Measurements from ENCODE around the gene DAO.

DAO gene

DNA sequence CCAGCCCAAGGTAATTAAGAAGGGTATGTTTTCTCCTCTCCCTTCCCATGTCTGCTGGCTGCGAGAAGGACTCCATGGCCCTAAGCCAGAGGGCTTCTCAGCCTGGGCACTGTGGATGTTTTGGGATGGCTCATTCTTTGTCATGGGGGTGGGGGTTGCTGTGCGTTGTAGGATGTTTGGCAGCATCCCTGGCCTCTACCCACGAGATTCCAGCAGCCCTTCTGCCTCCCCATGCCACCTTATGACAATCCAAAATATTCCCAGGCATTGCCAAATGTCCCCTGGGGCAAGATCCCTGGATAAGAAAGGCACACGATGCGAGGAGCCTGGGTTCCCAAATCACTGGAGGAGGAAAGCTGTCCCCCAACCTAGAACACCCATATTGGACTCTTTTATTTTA lies 36.4 kb downstream of the DAO start:
- no peak overlapping the region for H3K4me3 ChIP-seq (ENCODE audit: low read depth, low read length)

DNA sequence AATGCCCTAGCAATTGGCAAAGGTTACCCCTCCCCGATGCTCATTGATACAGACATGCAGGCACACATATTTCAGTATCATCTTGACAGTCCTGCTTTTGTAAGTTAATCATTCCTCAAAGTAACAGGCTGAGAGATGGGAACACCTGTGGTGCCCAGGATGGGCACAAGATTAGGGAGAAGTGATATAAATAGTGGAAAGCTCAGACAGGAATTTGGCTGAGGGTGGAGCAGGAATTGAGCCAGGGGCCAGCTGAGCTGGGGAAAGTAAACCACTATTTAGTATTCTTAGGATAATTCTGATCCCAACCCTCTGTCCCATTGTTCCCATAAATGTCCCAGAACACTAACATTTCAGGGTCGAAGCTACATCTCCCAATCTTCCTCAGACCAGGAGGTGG lies 38.3 kb downstream of the DAO start:
- H3K4me3 ChIP-seq (ENCODE audit: low read depth, low read length) = no peak overlapping the region

DNA sequence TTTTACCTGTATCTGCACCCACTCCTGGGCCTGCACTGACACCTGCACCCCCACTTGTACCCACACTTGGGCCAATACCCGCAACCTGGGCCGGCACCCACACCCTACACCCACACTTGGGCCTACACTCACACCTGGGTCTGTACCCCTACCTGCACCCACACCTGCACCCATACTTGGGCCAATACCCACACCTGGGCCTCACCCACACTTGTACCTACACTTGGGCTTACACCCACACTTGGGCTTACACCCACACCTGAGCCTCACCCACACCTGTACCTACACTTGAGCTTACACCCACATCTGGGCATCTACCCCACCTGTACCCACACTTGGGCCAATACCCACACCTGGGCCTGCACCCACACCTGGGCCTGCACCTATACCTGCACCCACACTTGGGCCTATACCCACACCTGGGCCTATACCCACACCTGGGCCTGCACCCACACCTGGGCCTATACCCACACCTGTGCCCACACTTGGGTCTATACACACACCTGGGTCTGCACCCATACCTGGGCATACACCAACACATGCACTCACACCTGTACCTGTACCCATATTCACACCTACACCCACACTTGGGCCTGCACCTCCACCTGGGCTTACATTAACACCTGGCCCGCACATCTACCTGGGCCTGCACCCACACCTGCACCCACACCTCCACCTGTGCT lies 39.2 kb downstream of the DAO start:
- no peak overlapping the region for H3K4me3 ChIP-seq (ENCODE audit: low read depth, low read length)

DNA sequence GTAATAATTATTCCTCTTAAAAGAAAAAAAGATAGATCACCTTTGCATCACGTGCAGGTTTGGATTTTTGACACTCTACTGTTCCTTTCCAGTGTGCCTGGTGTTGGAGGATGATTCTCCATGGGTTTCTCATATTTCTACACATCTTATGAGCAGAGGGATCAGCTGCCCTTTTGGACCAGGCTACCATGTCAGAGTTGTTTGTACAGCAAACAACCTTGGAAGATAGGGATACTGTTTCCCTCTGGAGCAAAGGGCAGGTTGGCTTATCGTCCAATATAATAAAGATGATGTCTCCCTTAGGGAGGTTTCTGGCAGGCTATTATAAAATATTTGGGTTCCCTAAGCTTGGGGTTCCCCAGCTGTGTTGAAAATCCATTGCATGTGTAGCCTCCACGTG lies 42.1 kb downstream of the DAO start:
- no peak overlapping the region for H3K4me3 ChIP-seq (ENCODE audit: low read depth, low read length)

DNA sequence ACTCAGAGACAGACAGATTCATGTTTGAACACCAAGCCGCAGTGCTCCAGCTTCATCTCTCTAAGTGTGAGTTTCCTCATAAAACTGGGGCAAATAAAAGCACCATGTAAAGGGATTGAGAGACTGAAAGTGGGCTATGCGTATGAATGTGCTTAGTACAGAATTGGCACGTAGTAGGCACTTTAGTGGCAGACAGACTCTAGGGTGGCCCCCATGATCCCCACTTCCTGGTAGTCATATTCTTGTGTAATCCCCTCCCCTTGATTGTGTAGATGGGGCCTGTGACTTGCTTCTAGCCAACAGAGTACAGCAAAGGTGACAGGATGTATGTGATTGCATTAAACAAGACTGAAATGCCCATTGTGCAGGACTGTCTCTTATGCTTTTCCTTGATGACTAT lies 43.0 kb downstream of the DAO start:
- H3K4me3 ChIP-seq (ENCODE audit: low read depth, low read length) = no peak overlapping the region

DNA sequence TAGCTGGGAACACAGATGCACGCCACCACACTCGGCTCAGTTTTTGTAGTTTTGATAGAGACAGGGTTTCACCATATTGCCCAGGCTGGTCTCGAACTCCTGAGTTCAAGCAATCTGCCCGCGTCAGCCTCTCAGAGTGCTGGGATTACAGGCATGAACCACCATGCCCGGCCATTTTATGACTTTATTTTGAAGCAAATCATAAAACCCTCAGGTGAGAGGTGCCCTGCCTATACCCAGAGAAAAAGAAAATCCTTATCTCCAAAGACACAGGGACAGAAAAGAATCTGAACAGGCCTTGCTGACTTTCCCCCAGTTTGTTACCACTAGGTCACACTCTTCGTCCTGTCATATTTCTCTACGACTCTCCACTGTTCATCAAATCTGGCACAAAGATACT lies 48.8 kb downstream of the DAO start:
- H3K4me3 ChIP-seq (ENCODE audit: low read depth, low read length) = no peak overlapping the region

GRCh38 chr12:108930155-108930554 lies 50.3 kb downstream of the DAO start:
- no peak overlapping the region for H3K4me3 ChIP-seq (ENCODE audit: low read depth, low read length)

DNA sequence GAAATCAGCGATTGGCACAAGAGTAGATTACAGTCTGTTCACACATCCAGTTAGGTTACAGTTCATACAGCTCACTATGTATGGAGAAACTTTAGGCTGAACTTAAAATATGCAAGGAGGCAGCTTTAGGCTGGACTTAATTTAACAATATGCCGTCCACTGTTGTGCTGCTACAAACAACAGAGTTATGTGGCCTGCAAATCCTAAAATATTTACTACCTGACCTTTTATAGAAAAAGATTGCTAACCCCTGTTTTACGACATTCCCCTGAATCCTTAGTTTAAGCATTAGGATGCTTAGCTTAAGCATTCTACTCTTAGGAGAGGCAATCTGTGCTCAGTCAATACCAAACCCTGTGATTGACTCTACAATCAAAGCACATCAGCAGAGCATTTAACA lies 50.9 kb downstream of the DAO start:
- H3K4me3 ChIP-seq (ENCODE audit: low read depth, low read length) = no peak overlapping the region

DNA sequence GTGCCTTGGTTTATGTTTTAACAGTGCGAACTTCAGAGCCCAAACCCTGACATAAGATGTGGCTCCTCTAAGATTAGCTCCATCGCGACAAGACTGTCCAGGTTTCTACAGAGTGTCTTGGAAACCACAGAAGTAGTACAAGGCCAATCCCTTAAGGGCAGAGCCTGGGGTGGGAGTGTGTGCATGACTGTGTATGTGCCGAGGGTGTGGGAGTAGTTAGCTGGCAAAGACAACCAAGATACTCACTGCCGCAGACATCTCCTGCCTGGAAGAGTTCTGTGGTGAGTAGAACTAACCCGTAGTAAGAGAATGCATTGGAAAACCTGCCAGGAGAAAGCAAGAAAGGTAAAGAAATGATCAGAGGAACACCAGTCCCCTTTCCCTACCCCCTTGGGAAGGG lies 54.1 kb downstream of the DAO start:
- H3K4me3 ChIP-seq (ENCODE audit: low read depth, low read length) = no peak overlapping the region

DNA sequence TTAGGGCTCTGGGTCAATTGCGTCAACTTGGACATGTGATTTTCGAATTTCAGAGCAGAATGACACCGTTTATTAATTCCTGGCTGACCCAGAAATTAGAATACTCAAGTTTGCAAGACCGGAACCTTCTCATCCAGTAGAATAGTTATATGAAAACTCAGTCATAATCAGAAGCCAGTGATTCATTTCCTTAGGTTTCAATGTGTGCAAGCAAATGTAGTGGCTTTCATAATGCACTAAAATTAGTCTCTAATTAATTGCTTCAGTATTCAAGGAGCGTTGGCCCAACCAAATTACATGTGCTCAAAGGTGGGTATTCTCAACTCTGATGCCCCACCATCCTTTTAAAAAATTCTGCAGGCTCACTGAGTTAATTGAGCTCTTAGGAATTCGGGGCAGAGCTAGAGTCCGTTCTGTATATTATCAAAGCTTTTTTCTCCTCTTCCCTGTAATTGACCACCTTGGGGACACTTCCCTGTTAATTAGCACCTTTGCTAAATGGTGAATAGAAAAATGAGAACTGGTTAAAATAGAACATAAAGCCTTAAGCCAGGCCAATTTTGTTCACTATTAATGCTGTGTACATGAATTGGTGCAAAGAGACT lies 55.4 kb downstream of the DAO start:
- no peak overlapping the region for H3K4me3 ChIP-seq (ENCODE audit: low read depth, low read length)

- no peak overlapping the region for H3K4me3 ChIP-seq (ENCODE audit: low read depth, low read length)
Measured at GRCh38 chr12:108938247-108938924, 58.5 kb downstream of the DAO start.

GRCh38 chr12:108939594-108939993 lies 59.7 kb downstream of the DAO start:
- no peak overlapping the region for H3K4me3 ChIP-seq (ENCODE audit: low read depth, low read length)

DNA sequence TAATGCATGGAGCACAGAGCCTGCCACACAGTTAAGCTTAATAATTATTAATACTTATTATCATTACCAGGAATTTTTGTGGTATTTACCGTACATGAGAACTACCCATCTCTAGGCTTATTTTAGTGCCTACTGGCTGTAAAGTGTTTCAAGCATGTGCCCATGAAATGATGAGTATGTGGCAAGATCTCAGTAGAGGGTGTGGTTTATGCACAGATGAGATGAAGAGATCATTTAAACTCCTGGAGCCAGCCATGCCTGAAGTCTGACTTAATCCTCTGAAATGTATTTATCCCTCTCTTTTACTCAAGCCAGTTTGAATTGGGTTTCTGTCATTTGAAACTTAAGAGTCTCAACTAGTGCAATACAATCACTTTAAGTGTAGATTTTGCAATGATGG lies 60.2 kb downstream of the DAO start:
- H3K4me3 ChIP-seq (ENCODE audit: low read depth, low read length) = no peak overlapping the region

- no peak overlapping the region for H3K4me3 ChIP-seq (ENCODE audit: low read depth, low read length)
Measured at GRCh38 chr12:108947097-108947496, 67.2 kb downstream of the DAO start.

GRCh38 chr12:108948367-108948766 lies 68.5 kb downstream of the DAO start:
- H3K4me3 ChIP-seq (ENCODE audit: low read depth, low read length) = no peak overlapping the region

- no peak overlapping the region for H3K4me3 ChIP-seq (ENCODE audit: low read depth, low read length)
Measured at GRCh38 chr12:108949976-108950375, 70.1 kb downstream of the DAO start.
